ENCODE data around the gene XXYLT1. TPM values are rescaled to one million over a fixed set of nuclear protein-coding genes. Genes with fewer than 3 reads are reported as not detected.

XXYLT1 gene
- total and polyA plus RNA-seq, 2 of the 8 experiments (the other 6 are each of a cell fraction or from before 2014, with no cell fraction given): 18.9 to 23.8 TPM

DNA sequence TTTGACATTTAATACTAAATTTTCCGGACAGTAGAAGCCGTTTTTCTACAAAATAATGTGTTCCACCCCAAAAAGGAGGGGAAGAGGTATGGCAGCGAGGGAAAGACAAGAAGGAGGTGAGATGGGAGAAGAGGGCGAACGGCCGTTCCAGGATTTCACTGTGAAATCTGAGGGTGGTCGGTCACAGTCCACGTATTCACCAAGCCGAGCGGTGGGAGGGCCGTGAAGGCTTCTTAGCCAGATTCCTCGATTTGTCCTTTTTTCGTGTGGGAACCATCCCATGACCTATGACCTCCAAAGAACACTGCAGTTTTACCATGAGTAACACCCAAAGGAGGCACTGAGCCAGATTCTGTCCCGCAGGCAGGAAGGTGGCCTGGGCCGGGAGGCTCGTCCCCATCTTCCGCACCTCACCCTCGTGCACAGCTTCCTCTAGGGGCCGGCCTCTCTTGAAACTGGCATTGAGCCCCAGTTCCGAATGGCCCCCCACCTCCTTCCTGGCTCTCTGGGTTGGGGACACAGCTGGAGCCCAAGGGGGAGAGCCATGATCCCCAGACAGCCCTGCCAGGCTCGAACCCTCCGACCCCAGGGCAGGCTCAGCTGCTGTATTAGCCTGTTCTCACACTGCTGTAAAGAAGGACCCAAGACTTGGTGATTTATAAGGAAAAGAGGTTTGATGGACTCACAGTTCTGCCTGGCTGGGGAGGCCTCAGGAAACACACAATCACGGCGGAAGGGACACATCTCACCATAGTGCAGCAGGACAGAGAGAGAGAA, 23.7 kb downstream of the XXYLT1 start (continued):
- TF ChIP-seq, protein P1, sequence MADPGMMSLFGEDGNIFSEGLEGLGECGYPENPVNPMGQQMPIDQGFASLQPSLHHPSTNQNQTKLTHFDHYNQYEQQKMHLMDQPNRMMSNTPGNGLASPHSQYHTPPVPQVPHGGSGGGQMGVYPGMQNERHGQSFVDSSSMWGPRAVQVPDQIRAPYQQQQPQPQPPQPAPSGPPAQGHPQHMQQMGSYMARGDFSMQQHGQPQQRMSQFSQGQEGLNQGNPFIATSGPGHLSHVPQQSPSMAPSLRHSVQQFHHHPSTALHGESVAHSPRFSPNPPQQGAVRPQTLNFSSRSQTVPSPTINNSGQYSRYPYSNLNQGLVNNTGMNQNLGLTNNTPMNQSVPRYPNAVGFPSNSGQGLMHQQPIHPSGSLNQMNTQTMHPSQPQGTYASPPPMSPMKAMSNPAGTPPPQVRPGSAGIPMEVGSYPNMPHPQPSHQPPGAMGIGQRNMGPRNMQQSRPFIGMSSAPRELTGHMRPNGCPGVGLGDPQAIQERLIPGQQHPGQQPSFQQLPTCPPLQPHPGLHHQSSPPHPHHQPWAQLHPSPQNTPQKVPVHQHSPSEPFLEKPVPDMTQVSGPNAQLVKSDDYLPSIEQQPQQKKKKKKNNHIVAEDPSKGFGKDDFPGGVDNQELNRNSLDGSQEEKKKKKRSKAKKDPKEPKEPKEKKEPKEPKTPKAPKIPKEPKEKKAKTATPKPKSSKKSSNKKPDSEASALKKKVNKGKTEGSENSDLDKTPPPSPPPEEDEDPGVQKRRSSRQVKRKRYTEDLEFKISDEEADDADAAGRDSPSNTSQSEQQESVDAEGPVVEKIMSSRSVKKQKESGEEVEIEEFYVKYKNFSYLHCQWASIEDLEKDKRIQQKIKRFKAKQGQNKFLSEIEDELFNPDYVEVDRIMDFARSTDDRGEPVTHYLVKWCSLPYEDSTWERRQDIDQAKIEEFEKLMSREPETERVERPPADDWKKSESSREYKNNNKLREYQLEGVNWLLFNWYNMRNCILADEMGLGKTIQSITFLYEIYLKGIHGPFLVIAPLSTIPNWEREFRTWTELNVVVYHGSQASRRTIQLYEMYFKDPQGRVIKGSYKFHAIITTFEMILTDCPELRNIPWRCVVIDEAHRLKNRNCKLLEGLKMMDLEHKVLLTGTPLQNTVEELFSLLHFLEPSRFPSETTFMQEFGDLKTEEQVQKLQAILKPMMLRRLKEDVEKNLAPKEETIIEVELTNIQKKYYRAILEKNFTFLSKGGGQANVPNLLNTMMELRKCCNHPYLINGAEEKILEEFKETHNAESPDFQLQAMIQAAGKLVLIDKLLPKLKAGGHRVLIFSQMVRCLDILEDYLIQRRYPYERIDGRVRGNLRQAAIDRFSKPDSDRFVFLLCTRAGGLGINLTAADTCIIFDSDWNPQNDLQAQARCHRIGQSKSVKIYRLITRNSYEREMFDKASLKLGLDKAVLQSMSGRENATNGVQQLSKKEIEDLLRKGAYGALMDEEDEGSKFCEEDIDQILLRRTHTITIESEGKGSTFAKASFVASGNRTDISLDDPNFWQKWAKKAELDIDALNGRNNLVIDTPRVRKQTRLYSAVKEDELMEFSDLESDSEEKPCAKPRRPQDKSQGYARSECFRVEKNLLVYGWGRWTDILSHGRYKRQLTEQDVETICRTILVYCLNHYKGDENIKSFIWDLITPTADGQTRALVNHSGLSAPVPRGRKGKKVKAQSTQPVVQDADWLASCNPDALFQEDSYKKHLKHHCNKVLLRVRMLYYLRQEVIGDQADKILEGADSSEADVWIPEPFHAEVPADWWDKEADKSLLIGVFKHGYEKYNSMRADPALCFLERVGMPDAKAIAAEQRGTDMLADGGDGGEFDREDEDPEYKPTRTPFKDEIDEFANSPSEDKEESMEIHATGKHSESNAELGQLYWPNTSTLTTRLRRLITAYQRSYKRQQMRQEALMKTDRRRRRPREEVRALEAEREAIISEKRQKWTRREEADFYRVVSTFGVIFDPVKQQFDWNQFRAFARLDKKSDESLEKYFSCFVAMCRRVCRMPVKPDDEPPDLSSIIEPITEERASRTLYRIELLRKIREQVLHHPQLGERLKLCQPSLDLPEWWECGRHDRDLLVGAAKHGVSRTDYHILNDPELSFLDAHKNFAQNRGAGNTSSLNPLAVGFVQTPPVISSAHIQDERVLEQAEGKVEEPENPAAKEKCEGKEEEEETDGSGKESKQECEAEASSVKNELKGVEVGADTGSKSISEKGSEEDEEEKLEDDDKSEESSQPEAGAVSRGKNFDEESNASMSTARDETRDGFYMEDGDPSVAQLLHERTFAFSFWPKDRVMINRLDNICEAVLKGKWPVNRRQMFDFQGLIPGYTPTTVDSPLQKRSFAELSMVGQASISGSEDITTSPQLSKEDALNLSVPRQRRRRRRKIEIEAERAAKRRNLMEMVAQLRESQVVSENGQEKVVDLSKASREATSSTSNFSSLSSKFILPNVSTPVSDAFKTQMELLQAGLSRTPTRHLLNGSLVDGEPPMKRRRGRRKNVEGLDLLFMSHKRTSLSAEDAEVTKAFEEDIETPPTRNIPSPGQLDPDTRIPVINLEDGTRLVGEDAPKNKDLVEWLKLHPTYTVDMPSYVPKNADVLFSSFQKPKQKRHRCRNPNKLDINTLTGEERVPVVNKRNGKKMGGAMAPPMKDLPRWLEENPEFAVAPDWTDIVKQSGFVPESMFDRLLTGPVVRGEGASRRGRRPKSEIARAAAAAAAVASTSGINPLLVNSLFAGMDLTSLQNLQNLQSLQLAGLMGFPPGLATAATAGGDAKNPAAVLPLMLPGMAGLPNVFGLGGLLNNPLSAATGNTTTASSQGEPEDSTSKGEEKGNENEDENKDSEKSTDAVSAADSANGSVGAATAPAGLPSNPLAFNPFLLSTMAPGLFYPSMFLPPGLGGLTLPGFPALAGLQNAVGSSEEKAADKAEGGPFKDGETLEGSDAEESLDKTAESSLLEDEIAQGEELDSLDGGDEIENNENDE (IDR thresholded peaks at IDR 0.05; ENCODE audit: insufficient replicate concordance, low read length): no peak
- TF ChIP-seq SIN3A (conservative IDR thresholded peaks at IDR 0.05 in 1 of 2, IDR thresholded peaks at IDR 0.05 in 1 of 2; ENCODE audit: low read depth in 1 of 2, low read length in 2 of 2) (no peak), KDM5A (IDR thresholded peaks at IDR 0.05; ENCODE audit: low read length) (no peak), YY1 (IDR thresholded peaks at IDR 0.05; ENCODE audit: low read depth, low read length) (no peak), TEAD4 (IDR thresholded peaks at IDR 0.05; ENCODE audit: low read depth, low read length) (no peak), NRF1 (IDR thresholded peaks at IDR 0.05; ENCODE audit: low read depth, low read length) (no peak), HDAC2 (IDR thresholded peaks at IDR 0.05; ENCODE audit: borderline replicate concordance in 1 of 2, low read depth in 2 of 2, low read length in 2 of 2) (no peak), ATF3 (IDR thresholded peaks at IDR 0.05; ENCODE audit: insufficient read depth, low read depth, low read length) (no peak), RXRA (IDR thresholded peaks at IDR 0.05; ENCODE audit: insufficient read depth, low read depth, low read length) (no peak)
